Neural cell (in vitro differentiated cells): ENCODE data around the gene OSBPL7. TPM values are rescaled to one million over a fixed set of nuclear protein-coding genes. Genes with fewer than 3 reads are reported as not detected.

Source experiments
- H2AFZ ChIP-seq: fragments of 200-600, 300-800 bp; sonication (generic), shearing (Covaris generic); 2 replicates; pipeline ENCODE4 v1.6.0; 2014; ENCODE audit warnings: low read depth, mild to moderate bottlenecking, antibody characterized with exemption, low read length, moderate library complexity
- H3F3A ChIP-seq: fragments of 200-600 bp; shearing (Covaris generic); 2 replicates; pipeline ENCODE4 v1.6.1; 2016; ENCODE audit warnings: mild to moderate bottlenecking, moderate library complexity, mixed read lengths, antibody characterized with exemption, low read length; ENCODE audit not compliant: insufficient read depth, poor library complexity, severe bottlenecking
- H3K27ac ChIP-seq: fragments of 200-600, 300-800 bp; sonication (generic), shearing (Covaris generic); 2 replicates; pipeline ENCODE4 v1.5.1; 2014; ENCODE audit warnings: mild to moderate bottlenecking, low read length, moderate library complexity
- H3K27me3 ChIP-seq: fragments of 300-800, 200-600 bp; sonication (generic), shearing (Covaris generic); 2 replicates; pipeline ENCODE4 v1.6.0; 2014; ENCODE audit warnings: mild to moderate bottlenecking, low read depth, low read length, moderate library complexity; ENCODE audit not compliant: insufficient read depth
- H3K36me3 ChIP-seq: fragments of 300-800, 200-600 bp; sonication (generic), shearing (Covaris generic); 2 replicates; pipeline ENCODE4 v1.5.1; 2014; ENCODE audit warnings: mild to moderate bottlenecking, antibody characterized with exemption, low read length, moderate library complexity; ENCODE audit not compliant: insufficient read depth
- H3K4me2 ChIP-seq: fragments of 300-800, 200-600 bp; sonication (generic), shearing (Covaris generic); 2 replicates; pipeline ENCODE4 v1.6.0; 2014; ENCODE audit warnings: mild to moderate bottlenecking, low read length
- H3K4me3 ChIP-seq: fragments of 300-800, 200-600 bp; sonication (generic), shearing (Covaris generic); 2 replicates; pipeline ENCODE4 v1.5.1; 2014; ENCODE audit warnings: mild to moderate bottlenecking, low read length, moderate library complexity
- H3K79me2 ChIP-seq: fragments of 200-600 bp; shearing (Covaris generic); replicated peaks from 2 replicates; pipeline ENCODE4 v1.6.0; 2014; ENCODE audit warnings: mild to moderate bottlenecking, low read length, moderate library complexity; ENCODE audit not compliant: insufficient read depth
- H3K9ac ChIP-seq: fragments of 300-800, 200-600 bp; sonication (generic), shearing (Covaris generic); 2 replicates; pipeline ENCODE4 v1.6.1; 2016; ENCODE audit warnings: mild to moderate bottlenecking, low read length, mixed read lengths
- H3K9me2 ChIP-seq: fragments of 200-600 bp; shearing (Covaris generic); 2 replicates; pipeline ENCODE4 v1.6.1; 2016; ENCODE audit warnings: mild to moderate bottlenecking, low read length, mixed read lengths; ENCODE audit not compliant: insufficient read depth
- H3K9me3 ChIP-seq: fragments of 200-600, 300-800 bp; sonication (generic), shearing (Covaris generic); 2 replicates; pipeline ENCODE4 v1.6.1; 2016; ENCODE audit warnings: mild to moderate bottlenecking, mixed run types, low read length, moderate library complexity, mixed read lengths
- H4K20me1 ChIP-seq: fragments of 200-600 bp; shearing (Covaris generic); 2 replicates; pipeline ENCODE4 v1.6.1; 2016; ENCODE audit warnings: mild to moderate bottlenecking, mixed run types; ENCODE audit not compliant: insufficient read depth
- EP300 ChIP-seq: fragments of 450-650 bp; conservative IDR thresholded peaks from 2 replicates; pipeline ENCODE4 v1.6.1; 2014; ENCODE audit warnings: antibody characterized with exemption, mild to moderate bottlenecking, moderate library complexity; ENCODE audit not compliant: poor library complexity, severe bottlenecking
- EZH2 ChIP-seq: fragments of 200-600, 300-800 bp; shearing (Covaris generic), sonication (generic); IDR thresholded peaks from 2 replicates; pipeline ENCODE4 v1.6.1; 2014; ENCODE audit warnings: antibody characterized with exemption, low read length, borderline replicate concordance, mild to moderate bottlenecking; ENCODE audit not compliant: insufficient read depth, poor library complexity, severe bottlenecking
- MXI1 ChIP-seq: fragments of 450-650 bp; conservative IDR thresholded peaks from 2 replicates; pipeline ENCODE4 v1.6.1; 2014; ENCODE audit warnings: antibody characterized with exemption, mild to moderate bottlenecking; ENCODE audit not compliant: poor library complexity, severe bottlenecking
- POLR2AphosphoS5 ChIP-seq: IDR thresholded peaks from 2 replicates; pipeline ENCODE4 v1.6.1; 2012
- RAD21 ChIP-seq: fragments of 450-650 bp; conservative IDR thresholded peaks from 2 replicates; pipeline ENCODE4 v1.6.1; 2014; ENCODE audit warnings: antibody characterized with exemption, mild to moderate bottlenecking, moderate library complexity
- SMC3 ChIP-seq: fragments of 450-650 bp; conservative IDR thresholded peaks from 2 replicates; pipeline ENCODE4 v1.6.1; 2014; ENCODE audit warnings: antibody characterized with exemption, mild to moderate bottlenecking, moderate library complexity; ENCODE audit not compliant: poor library complexity
- TAF1 ChIP-seq: IDR thresholded peaks from 2 replicates; pipeline ENCODE4 v1.6.1; 2012; ENCODE audit warnings: low read depth
- polyA plus RNA-seq: library from polyadenylated mRNA; depleted of rRNA; stranded (reverse); fragments of >200 nt; gene quantifications from 2 replicates; pipeline ENCODE4 v1.2.3, GENCODE V29; 2014
- TF ChIP-seq, protein P1 (sequence below): fragments of 450-650 bp; IDR thresholded peaks from 2 replicates; pipeline ENCODE4 v1.5.1; 2014; ENCODE audit warnings: antibody characterized with exemption, mild to moderate bottlenecking, moderate library complexity; ENCODE audit not compliant: poor library complexity, severe bottlenecking
- TF ChIP-seq, protein P2 (sequence below): IDR thresholded peaks from 2 replicates; pipeline ENCODE4 v1.6.1; 2012; ENCODE audit warnings: borderline replicate concordance

OSBPL7 gene
- polyA plus RNA-seq, 1 donor from 2014 or later = 10.0 TPM

- no peak overlapping the region for H3K27ac ChIP-seq
- no peaks in the 10 kb centered on the region for H3K27me3 ChIP-seq
- no peak overlapping the region for H3K4me2 ChIP-seq
- no peaks in the 10 kb centered on the region for H3K9me2 ChIP-seq
- no peaks in the 10 kb centered on the region for H3K79me2 ChIP-seq
- H3F3A ChIP-seq = no peaks in the 10 kb centered on the region
- no peak overlapping the region for H3K4me3 ChIP-seq
- no peaks in the 10 kb centered on the region for H3K9me3 ChIP-seq
- TF ChIP-seq MXI1 = no peak
- no peak for TF ChIP-seq TAF1
- H3K9ac ChIP-seq = no peak overlapping the region
- no peaks in the 10 kb centered on the region for H3K36me3 ChIP-seq
- no peaks in the 10 kb centered on the region for H4K20me1 ChIP-seq
- no peak overlapping the region for H2AFZ ChIP-seq
Measured at GRCh38 chr17:47816947-47817346, 4.6 kb downstream of the OSBPL7 start.

- TF ChIP-seq EZH2 = no peak
- TF ChIP-seq EP300 = no peak
- no peak for TF ChIP-seq TAF1
- no peak for TF ChIP-seq RAD21
- TF ChIP-seq POLR2AphosphoS5 = no peak
- no peak for TF ChIP-seq MXI1
- TF ChIP-seq SMC3 = no peak
- TF ChIP-seq, protein P1, sequence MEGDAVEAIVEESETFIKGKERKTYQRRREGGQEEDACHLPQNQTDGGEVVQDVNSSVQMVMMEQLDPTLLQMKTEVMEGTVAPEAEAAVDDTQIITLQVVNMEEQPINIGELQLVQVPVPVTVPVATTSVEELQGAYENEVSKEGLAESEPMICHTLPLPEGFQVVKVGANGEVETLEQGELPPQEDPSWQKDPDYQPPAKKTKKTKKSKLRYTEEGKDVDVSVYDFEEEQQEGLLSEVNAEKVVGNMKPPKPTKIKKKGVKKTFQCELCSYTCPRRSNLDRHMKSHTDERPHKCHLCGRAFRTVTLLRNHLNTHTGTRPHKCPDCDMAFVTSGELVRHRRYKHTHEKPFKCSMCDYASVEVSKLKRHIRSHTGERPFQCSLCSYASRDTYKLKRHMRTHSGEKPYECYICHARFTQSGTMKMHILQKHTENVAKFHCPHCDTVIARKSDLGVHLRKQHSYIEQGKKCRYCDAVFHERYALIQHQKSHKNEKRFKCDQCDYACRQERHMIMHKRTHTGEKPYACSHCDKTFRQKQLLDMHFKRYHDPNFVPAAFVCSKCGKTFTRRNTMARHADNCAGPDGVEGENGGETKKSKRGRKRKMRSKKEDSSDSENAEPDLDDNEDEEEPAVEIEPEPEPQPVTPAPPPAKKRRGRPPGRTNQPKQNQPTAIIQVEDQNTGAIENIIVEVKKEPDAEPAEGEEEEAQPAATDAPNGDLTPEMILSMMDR = no peak
- TF ChIP-seq, protein P2, sequence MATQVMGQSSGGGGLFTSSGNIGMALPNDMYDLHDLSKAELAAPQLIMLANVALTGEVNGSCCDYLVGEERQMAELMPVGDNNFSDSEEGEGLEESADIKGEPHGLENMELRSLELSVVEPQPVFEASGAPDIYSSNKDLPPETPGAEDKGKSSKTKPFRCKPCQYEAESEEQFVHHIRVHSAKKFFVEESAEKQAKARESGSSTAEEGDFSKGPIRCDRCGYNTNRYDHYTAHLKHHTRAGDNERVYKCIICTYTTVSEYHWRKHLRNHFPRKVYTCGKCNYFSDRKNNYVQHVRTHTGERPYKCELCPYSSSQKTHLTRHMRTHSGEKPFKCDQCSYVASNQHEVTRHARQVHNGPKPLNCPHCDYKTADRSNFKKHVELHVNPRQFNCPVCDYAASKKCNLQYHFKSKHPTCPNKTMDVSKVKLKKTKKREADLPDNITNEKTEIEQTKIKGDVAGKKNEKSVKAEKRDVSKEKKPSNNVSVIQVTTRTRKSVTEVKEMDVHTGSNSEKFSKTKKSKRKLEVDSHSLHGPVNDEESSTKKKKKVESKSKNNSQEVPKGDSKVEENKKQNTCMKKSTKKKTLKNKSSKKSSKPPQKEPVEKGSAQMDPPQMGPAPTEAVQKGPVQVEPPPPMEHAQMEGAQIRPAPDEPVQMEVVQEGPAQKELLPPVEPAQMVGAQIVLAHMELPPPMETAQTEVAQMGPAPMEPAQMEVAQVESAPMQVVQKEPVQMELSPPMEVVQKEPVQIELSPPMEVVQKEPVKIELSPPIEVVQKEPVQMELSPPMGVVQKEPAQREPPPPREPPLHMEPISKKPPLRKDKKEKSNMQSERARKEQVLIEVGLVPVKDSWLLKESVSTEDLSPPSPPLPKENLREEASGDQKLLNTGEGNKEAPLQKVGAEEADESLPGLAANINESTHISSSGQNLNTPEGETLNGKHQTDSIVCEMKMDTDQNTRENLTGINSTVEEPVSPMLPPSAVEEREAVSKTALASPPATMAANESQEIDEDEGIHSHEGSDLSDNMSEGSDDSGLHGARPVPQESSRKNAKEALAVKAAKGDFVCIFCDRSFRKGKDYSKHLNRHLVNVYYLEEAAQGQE = no peak
Measured at GRCh38 chr17:47816111-47816735, 5.4 kb downstream of the OSBPL7 start.

More at GRCh38 chr17:47816111-47816735, 5.4 kb downstream of the OSBPL7 start:
- no peaks in the 10 kb centered on the region for H3K27me3 ChIP-seq
- no peak overlapping the region for H3K4me2 ChIP-seq
- no peaks in the 10 kb centered on the region for H3K36me3 ChIP-seq
- H2AFZ ChIP-seq = no peak overlapping the region
- no peaks in the 10 kb centered on the region for H3K9me3 ChIP-seq
- no peak overlapping the region for H3K9ac ChIP-seq
- no peaks in the 10 kb centered on the region for H3F3A ChIP-seq
- no peak overlapping the region for H3K27ac ChIP-seq
- no peak overlapping the region for H3K4me3 ChIP-seq
- no peaks in the 10 kb centered on the region for H4K20me1 ChIP-seq
- H3K9me2 ChIP-seq = no peaks in the 10 kb centered on the region
- H3K79me2 ChIP-seq = no peaks in the 10 kb centered on the region
